Vagina (tissue), 2 donors: ENCODE data around the gene KIF1B. TPM values are rescaled to one million over a fixed set of nuclear protein-coding genes. Genes with fewer than 3 reads are reported as not detected.

Experiments used
- DNase-seq, 2 donors: peaks; one replicate each; pipeline ENCODE4 v3.0.0-alpha.2; 2017; ENCODE audit errors: extremely low spot score in 2 of 2
- H3K27ac ChIP-seq: fragments of 200-600 bp; sonication (generic); one replicate; pipeline ENCODE4 v1.5.1; 2019
- H3K27me3 ChIP-seq: fragments of 200-600 bp; sonication (generic); one replicate; pipeline ENCODE4 v1.5.1; 2019
- H3K36me3 ChIP-seq, 2 donors: fragments of 200-600 bp; sonication (generic); one replicate each; pipeline ENCODE4 v1.5.1; 2017 to 2019
- H3K4me1 ChIP-seq: fragments of 200-600 bp; sonication (generic); one replicate; pipeline ENCODE4 v1.5.1; 2019
- H3K4me3 ChIP-seq, 2 donors: fragments of 200-600 bp; sonication (generic); 1 replicate in 1 of 2; 2 replicates in 1 of 2; pipeline ENCODE4 v1.5.1; 2016 to 2019
- H3K9me3 ChIP-seq: fragments of 200-600 bp; sonication (generic); one replicate; pipeline ENCODE4 v1.5.1; 2019
- CTCF ChIP-seq, 3 experiments: fragments of 450-650 bp in 2 of 3; fragments of 200-600 bp in 1 of 3; sonication (generic) in 1 of 3; IDR thresholded peaks; one replicate each; pipeline ENCODE4 v1.5.1; 2017 to 2019; ENCODE audit warnings: antibody characterized with exemption in 3 of 3, mild to moderate bottlenecking in 2 of 3, moderate library complexity in 2 of 3
- POLR2A ChIP-seq, 2 donors: fragments of 450-650 bp; IDR thresholded peaks; one replicate each; pipeline ENCODE4 v1.6.1; 2017; ENCODE audit warnings: antibody characterized with exemption in 2 of 2, mild to moderate bottlenecking in 2 of 2, moderate library complexity in 2 of 2
- POLR2AphosphoS5 ChIP-seq, 2 donors: sonication (generic); formaldehyde crosslinking; IDR thresholded peaks; one replicate each; pipeline ENCODE4 v1.9.0; 2017; ENCODE audit warnings: antibody characterized with exemption in 2 of 2, mild to moderate bottlenecking in 2 of 2, low read depth in 1 of 2; ENCODE audit not compliant: insufficient read depth in 1 of 2
- intact Hi-C: fragments of 100-400 bp; cut with DNase I; formaldehyde crosslinking; loops from one replicate; pipeline ENCODE4 v1.15.1; 2023
- total RNA-seq: library from RNA; depleted of rRNA; stranded (reverse); fragments of >200 nt; gene quantifications from one replicate; pipeline ENCODE4 v1.2.3, GENCODE V29; 2016

Gene KIF1B
- total RNA-seq, 1 donor from 2014 or later, result 45.4 TPM

- H3K4me3 ChIP-seq, result no peak overlapping the region
- no peak for DNase-seq
- H3K27me3 ChIP-seq, result no peaks in the 10 kb centered on the region
- intact Hi-C loops, result no loop called here
- TF ChIP-seq POLR2AphosphoS5 (IDR thresholded peaks at IDR 0.05; ENCODE audit: insufficient read depth in 1 of 2, low read depth in 1 of 2), result no peak
- TF ChIP-seq CTCF (IDR thresholded peaks at IDR 0.05), result no peak
- TF ChIP-seq POLR2A (IDR thresholded peaks at IDR 0.05), result no peak
- no peaks in the 10 kb centered on the region for H3K9me3 ChIP-seq
- H3K36me3 ChIP-seq, result peaks cover 0 to 9% of the 10 kb centered on the region in 2 donors
- H3K4me1 ChIP-seq, result no peaks in the 10 kb centered on the region
- no peak overlapping the region for H3K27ac ChIP-seq
Observed at GRCh38 chr1:10320336-10320735, 110.0 kb downstream of the KIF1B start.

GRCh38 chr1:10322821-10323220 is 112.5 kb downstream of the KIF1B start:
- Histone ChIP-seq H3K4me3 (no peak overlapping the region), H3K36me3 (peaks cover 0 to 24% of the 10 kb centered on the region in 2 donors), H3K27me3 (no peaks in the 10 kb centered on the region), H3K9me3 (no peaks in the 10 kb centered on the region), H3K4me1 (no peaks in the 10 kb centered on the region), H3K27ac (no peak overlapping the region)
- intact Hi-C loops, result no loop called here
- no peak for TF ChIP-seq POLR2AphosphoS5 (IDR thresholded peaks at IDR 0.05; ENCODE audit: insufficient read depth in 1 of 2, low read depth in 1 of 2)
- TF ChIP-seq CTCF (IDR thresholded peaks at IDR 0.05), result no peak
- no peak for TF ChIP-seq POLR2A (IDR thresholded peaks at IDR 0.05)
- DNase-seq, result no peak

- Histone ChIP-seq H3K36me3 (peaks cover 0 to 24% of the 10 kb centered on the region in 2 donors), H3K9me3 (no peaks in the 10 kb centered on the region)
- intact Hi-C loops, result no loop called here
Observed at GRCh38 chr1:10324627-10325026, 114.3 kb downstream of the KIF1B start.

GRCh38 chr1:10325521-10325920 is 115.2 kb downstream of the KIF1B start:
- TF ChIP-seq CTCF (IDR thresholded peaks at IDR 0.05) (no peak), POLR2A (IDR thresholded peaks at IDR 0.05) (no peak), POLR2AphosphoS5 (IDR thresholded peaks at IDR 0.05; ENCODE audit: insufficient read depth in 1 of 2, low read depth in 1 of 2) (no peak)
- H3K36me3 ChIP-seq, result peaks cover 0 to 24% of the 10 kb centered on the region in 2 donors
- DNase-seq, result no peak
- H3K4me3 ChIP-seq, result no peak overlapping the region
- no peaks in the 10 kb centered on the region for H3K27me3 ChIP-seq
- no peaks in the 10 kb centered on the region for H3K4me1 ChIP-seq
- no peaks in the 10 kb centered on the region for H3K9me3 ChIP-seq
- intact Hi-C loops, result no loop called here
- H3K27ac ChIP-seq, result no peak overlapping the region

More at GRCh38 chr1:10324627-10325026, 114.3 kb downstream of the KIF1B start:
- no peaks in the 10 kb centered on the region for H3K27me3 ChIP-seq
- H3K4me1 ChIP-seq, result no peaks in the 10 kb centered on the region
- H3K4me3 ChIP-seq, result no peak overlapping the region
- no peak for DNase-seq
- no peak overlapping the region for H3K27ac ChIP-seq
- TF ChIP-seq POLR2AphosphoS5 (IDR thresholded peaks at IDR 0.05; ENCODE audit: insufficient read depth in 1 of 2, low read depth in 1 of 2) (no peak), POLR2A (IDR thresholded peaks at IDR 0.05) (no peak), CTCF (IDR thresholded peaks at IDR 0.05) (no peak)

- H3K36me3 ChIP-seq, result peaks cover 0 to 24% of the 10 kb centered on the region in 2 donors
- no peak overlapping the region for H3K4me3 ChIP-seq
- H3K9me3 ChIP-seq, result no peaks in the 10 kb centered on the region
- no peak for DNase-seq
- no peaks in the 10 kb centered on the region for H3K4me1 ChIP-seq
- no peaks in the 10 kb centered on the region for H3K27me3 ChIP-seq
- no peak overlapping the region for H3K27ac ChIP-seq
- intact Hi-C loops, result no loop called here
- no peak for TF ChIP-seq POLR2AphosphoS5 (IDR thresholded peaks at IDR 0.05; ENCODE audit: insufficient read depth in 1 of 2, low read depth in 1 of 2)
- TF ChIP-seq CTCF (IDR thresholded peaks at IDR 0.05), result no peak
- no peak for TF ChIP-seq POLR2A (IDR thresholded peaks at IDR 0.05)
Observed at GRCh38 chr1:10326251-10326650, 115.9 kb downstream of the KIF1B start.
